ENCODE measurements around the gene DNAJA3. TPM values are rescaled to one million over a fixed set of nuclear protein-coding genes. Genes with fewer than 3 reads are reported as not detected.

Gene DNAJA3
- total RNA-seq, 1 experiment from 2014 or later = 101 TPM

- Histone ChIP-seq H3K36me3 (ENCODE audit: insufficient read depth, low read length, poor library complexity, severe bottlenecking) (no peaks in the 10 kb centered on the region), H3K27me3 (replicated peaks; ENCODE audit: insufficient read depth, low read depth, low read length, poor library complexity) (no peaks in the 10 kb centered on the region), H3K4me3 (ENCODE audit: low read depth, low read length, poor library complexity, severe bottlenecking) (no peak overlapping the region), H3K27ac (ENCODE audit: low read depth, low read length, poor library complexity, severe bottlenecking) (no peak overlapping the region), H3K9me3 (ENCODE audit: low read depth, low read length, poor library complexity, severe bottlenecking) (no peaks in the 10 kb centered on the region), H3K4me1 (ENCODE audit: insufficient read depth, low read length, poor library complexity, severe bottlenecking) (peaks cover 5% of the 10 kb centered on the region)
- intact Hi-C loops (cut with micrococcal nuclease; ENCODE audit: unreplicated experiment) = no loop called here
- TF ChIP-seq CTCF (conservative IDR thresholded peaks at IDR 0.05; ENCODE audit: low read depth, low read length) (no peak), EZH2 (IDR thresholded peaks at IDR 0.05; ENCODE audit: borderline replicate concordance, low read depth, low read length, poor library complexity, severe bottlenecking) (no peak)
- CTCF ChIA-PET = interaction anchor here (0.6 to 0.8 kb wide), 2 partner anchors 17 to 129 kb away, joined by 3 read pairs; no protein-coding TSS in a partner anchor
- BruUV-seq (replicated peaks) = no TSS peak
- POLR2A ChIA-PET (ENCODE audit: low non-redundant PET) = interaction anchor here (0.9 kb wide), 1 partner anchor 166 kb away, joined by 3 read pairs; no protein-coding TSS in a partner anchor
- no peak for DNase-seq (ENCODE audit: low spot score)
Observed at GRCh38 chr16:4419402-4419959, 6.2 kb upstream of the DNAJA3 start.

GRCh38 chr16:4420505-4421105, 5.1 kb upstream of the DNAJA3 start:
- Histone ChIP-seq H3K4me3 (ENCODE audit: low read depth, low read length, poor library complexity, severe bottlenecking) (no peak overlapping the region), H3K4me1 (ENCODE audit: insufficient read depth, low read length, poor library complexity, severe bottlenecking) (peaks cover 10% of the 10 kb centered on the region), H3K27ac (ENCODE audit: low read depth, low read length, poor library complexity, severe bottlenecking) (no peak overlapping the region), H3K9me3 (ENCODE audit: low read depth, low read length, poor library complexity, severe bottlenecking) (no peaks in the 10 kb centered on the region), H3K27me3 (replicated peaks; ENCODE audit: insufficient read depth, low read depth, low read length, poor library complexity) (no peaks in the 10 kb centered on the region), H3K36me3 (ENCODE audit: insufficient read depth, low read length, poor library complexity, severe bottlenecking) (no peaks in the 10 kb centered on the region)
- ChIA-PET POLR2A (ENCODE audit: low non-redundant PET) (no interaction called here), CTCF (interaction anchor here (0.8 kb wide), 1 partner anchor 18 kb away, joined by 3 read pairs; no protein-coding TSS in a partner anchor)
- DNase-seq (ENCODE audit: low spot score) = no peak
- intact Hi-C loops (cut with micrococcal nuclease; ENCODE audit: unreplicated experiment) = no loop called here
- no peak for TF ChIP-seq CTCF (conservative IDR thresholded peaks at IDR 0.05; ENCODE audit: low read depth, low read length)
- TF ChIP-seq EZH2 (IDR thresholded peaks at IDR 0.05; ENCODE audit: borderline replicate concordance, low read depth, low read length, poor library complexity, severe bottlenecking) = no peak
- no TSS peak for BruUV-seq (replicated peaks)

GRCh38 chr16:4426021-4426684, 485 bp downstream of the DNAJA3 start:
- H3K27ac ChIP-seq (ENCODE audit: low read depth, low read length, poor library complexity, severe bottlenecking) = peak overlapping the region; percentile 96
- peaks cover 9% of the 10 kb centered on the region for H3K36me3 ChIP-seq (ENCODE audit: insufficient read depth, low read length, poor library complexity, severe bottlenecking)
- ChIA-PET POLR2A (ENCODE audit: low non-redundant PET) (no interaction called here), CTCF (no interaction called here)
- no peaks in the 10 kb centered on the region for H3K27me3 ChIP-seq (replicated peaks; ENCODE audit: insufficient read depth, low read depth, low read length, poor library complexity)
- intact Hi-C loops (cut with micrococcal nuclease; ENCODE audit: unreplicated experiment) = no loop called here
- no peaks in the 10 kb centered on the region for H3K9me3 ChIP-seq (ENCODE audit: low read depth, low read length, poor library complexity, severe bottlenecking)
- DNase-seq (ENCODE audit: low spot score) = no peak
- peak overlapping the region; percentile 96 for H3K4me3 ChIP-seq (ENCODE audit: low read depth, low read length, poor library complexity, severe bottlenecking)
- peaks cover 11% of the 10 kb centered on the region for H3K4me1 ChIP-seq (ENCODE audit: insufficient read depth, low read length, poor library complexity, severe bottlenecking)
- TF ChIP-seq CTCF (conservative IDR thresholded peaks at IDR 0.05; ENCODE audit: low read depth, low read length) (no peak), EZH2 (IDR thresholded peaks at IDR 0.05; ENCODE audit: borderline replicate concordance, low read depth, low read length, poor library complexity, severe bottlenecking) (no peak)
- no TSS peak for BruUV-seq (replicated peaks)
